GM10248 (cell line): ENCODE data around the gene ST6GALNAC6.

Experiments
- CTCF ChIA-PET: fragments of 300-600 bp; sonication (Branson Sonifier 250); formaldehyde crosslinking; extraction: SDS; loops from one replicate; lab custom pipeline; 2021; ENCODE audit warnings: antibody characterized with exemption; lab: Yijun Ruan, JAX
- POLR2A ChIA-PET: fragments of 350-650 bp; sonication (Branson Sonifier 250); formaldehyde crosslinking; extraction: SDS; loops from one replicate; lab custom pipeline; 2020; ENCODE audit warnings: antibody characterized with exemption; lab: Yijun Ruan, JAX
- DNase-seq: peaks from one replicate; pipeline ENCODE4 v3.0.0; 2012; ENCODE audit errors: extremely low spot score
- CTCF ChIP-seq: IDR thresholded peaks from 2 replicates; pipeline ENCODE4 v1.5.1; 2012; ENCODE audit warnings: mild to moderate bottlenecking, low read depth; ENCODE audit errors: extremely low read depth, missing control alignments, control extremely low read depth

The ST6GALNAC6 gene

GRCh38 chr9:127936347-127936852 lies 37.0 kb upstream of the ST6GALNAC6 start:
- ChIA-PET POLR2A (no interaction called here), CTCF (interaction anchor here (1.0 kb wide), 1 partner anchor 98 kb away, joined by 4 read pairs; no protein-coding TSS in a partner anchor)
- no peak for DNase-seq
- no peak for TF ChIP-seq CTCF

GRCh38 chr9:127935765-127936221 lies 36.4 kb upstream of the ST6GALNAC6 start:
- TF ChIP-seq CTCF = no peak
- POLR2A ChIA-PET = no interaction called here
- DNase-seq = no peak
- CTCF ChIA-PET = interaction anchor here (0.8 to 7.9 kb wide), 4 partner anchors 7 to 99 kb away, joined by 3 to 48 read pairs (median 7); no protein-coding TSS in a partner anchor

GRCh38 chr9:127934986-127935385 lies 35.6 kb upstream of the ST6GALNAC6 start:
- ChIA-PET POLR2A (no interaction called here), CTCF (interaction anchor here (0.8 to 7.9 kb wide), 6 partner anchors 8 to 100 kb away, joined by 3 to 48 read pairs (median 6); no protein-coding TSS in a partner anchor)
- no peak for TF ChIP-seq CTCF
- DNase-seq = no peak

GRCh38 chr9:127934248-127934647 lies 34.8 kb upstream of the ST6GALNAC6 start:
- DNase-seq = no peak
- no peak for TF ChIP-seq CTCF
- ChIA-PET CTCF (interaction anchor here (1.6 to 7.9 kb wide), 5 partner anchors 9 to 101 kb away, joined by 4 to 48 read pairs (median 9); no protein-coding TSS in a partner anchor), POLR2A (no interaction called here)

GRCh38 chr9:127931092-127931881 lies 31.9 kb upstream of the ST6GALNAC6 start:
- no peak for TF ChIP-seq CTCF
- ChIA-PET CTCF (interaction anchor here (1.1 to 7.9 kb wide), 5 partner anchors 10 to 197 kb away, joined by 3 to 48 read pairs (median 5); partner anchors contain the start of gene TOR2A), POLR2A (no interaction called here)
- DNase-seq = peak; percentile 69

- ChIA-PET POLR2A (no interaction called here), CTCF (interaction anchor here (0.8 to 7.9 kb wide), 7 partner anchors 9 to 196 kb away, joined by 3 to 48 read pairs (median 5); partner anchors contain the start of genes ST6GALNAC4 and TOR2A)
- TF ChIP-seq CTCF = peak; percentile 10
- DNase-seq = peak; percentile 95
Observed at GRCh38 chr9:127930231-127931091, 31.1 kb upstream of the ST6GALNAC6 start, which contains the start of gene PIP5KL1. Gene PIP5KL1, minus strand, starts transcription at chr9:127930777. Its CDS starts 25 bp downstream, at chr9:127930752.
